ENCODE measurements around the gene TIGD6.

Gene TIGD6

GRCh38 chr5:150021491-150022157 is 21.2 kb upstream of the TIGD6 start:
- no peaks in the 10 kb centered on the region for H3K27me3 ChIP-seq (ENCODE audit: control insufficient read depth in 5 of 5, insufficient read depth in 4 of 5, low read length in 5 of 5)
- H3K4me3 ChIP-seq (ENCODE audit: low read depth in 1 of 5, low read length in 5 of 5) = peak overlapping the region in 2 of 5 donors; percentile 8 to 23
- H3K9ac ChIP-seq (ENCODE audit: low read length in 5 of 5) = peak overlapping the region in 1 of 5 donors; percentile 15
- peaks cover 0 to 43% (median 0%) of the 10 kb centered on the region in 5 donors for H3K4me1 ChIP-seq (ENCODE audit: control insufficient read depth in 5 of 5, insufficient read depth in 5 of 5, low read length in 5 of 5)
- peak overlapping the region; percentile 74 for H3K27ac ChIP-seq (ENCODE audit: low read depth, low read length)
- peaks cover 0 to under 1% (median 0%) of the 10 kb centered on the region in 5 donors for H3K9me3 ChIP-seq (ENCODE audit: control insufficient read depth in 5 of 5, low read length in 5 of 5)
- peaks cover 55 to 88% (median 73%) of the 10 kb centered on the region in 5 donors for H3K36me3 ChIP-seq (ENCODE audit: control insufficient read depth in 5 of 5, insufficient read depth in 5 of 5, low read length in 5 of 5)

- Histone ChIP-seq H3K9me3 (ENCODE audit: control insufficient read depth in 5 of 5, low read length in 5 of 5) (peaks cover 0 to 11% (median 0%) of the 10 kb centered on the region in 5 donors), H3K36me3 (ENCODE audit: control insufficient read depth in 5 of 5, insufficient read depth in 5 of 5, low read length in 5 of 5) (peaks cover 56 to 88% (median 76%) of the 10 kb centered on the region in 5 donors)
Observed at GRCh38 chr5:150020249-150020648, 19.8 kb upstream of the TIGD6 start.

GRCh38 chr5:150017226-150018005 is 17.0 kb upstream of the TIGD6 start:
- no peak overlapping the region for H3K27ac ChIP-seq (ENCODE audit: low read depth, low read length)
- peaks cover 0 to 15% (median 0%) of the 10 kb centered on the region in 5 donors for H3K9me3 ChIP-seq (ENCODE audit: control insufficient read depth in 5 of 5, low read length in 5 of 5)
- H3K4me3 ChIP-seq (ENCODE audit: low read depth in 1 of 5, low read length in 5 of 5) = no peak overlapping the region
- H3K9ac ChIP-seq (ENCODE audit: low read length in 5 of 5) = no peak overlapping the region
- H3K36me3 ChIP-seq (ENCODE audit: control insufficient read depth in 5 of 5, insufficient read depth in 5 of 5, low read length in 5 of 5) = peaks cover 69 to 93% (median 79%) of the 10 kb centered on the region in 5 donors
- no peaks in the 10 kb centered on the region for H3K27me3 ChIP-seq (ENCODE audit: control insufficient read depth in 5 of 5, insufficient read depth in 4 of 5, low read length in 5 of 5)
- H3K4me1 ChIP-seq (ENCODE audit: control insufficient read depth in 5 of 5, insufficient read depth in 5 of 5, low read length in 5 of 5) = peaks cover 0 to 13% (median 0%) of the 10 kb centered on the region in 5 donors

More at GRCh38 chr5:150020249-150020648, 19.8 kb upstream of the TIGD6 start:
- Histone ChIP-seq H3K9ac (ENCODE audit: low read length in 5 of 5) (no peak overlapping the region), H3K4me3 (ENCODE audit: low read depth in 1 of 5, low read length in 5 of 5) (no peak overlapping the region), H3K27ac (ENCODE audit: low read depth, low read length) (no peak overlapping the region), H3K4me1 (ENCODE audit: control insufficient read depth in 5 of 5, insufficient read depth in 5 of 5, low read length in 5 of 5) (peaks cover 0 to 42% (median 0%) of the 10 kb centered on the region in 5 donors), H3K27me3 (ENCODE audit: control insufficient read depth in 5 of 5, insufficient read depth in 4 of 5, low read length in 5 of 5) (no peaks in the 10 kb centered on the region)

GRCh38 chr5:150016537-150016936 is 16.1 kb upstream of the TIGD6 start:
- no peaks in the 10 kb centered on the region for H3K27me3 ChIP-seq (ENCODE audit: control insufficient read depth in 5 of 5, insufficient read depth in 4 of 5, low read length in 5 of 5)
- peaks cover 0 to 11% (median 0%) of the 10 kb centered on the region in 5 donors for H3K4me1 ChIP-seq (ENCODE audit: control insufficient read depth in 5 of 5, insufficient read depth in 5 of 5, low read length in 5 of 5)
- no peak overlapping the region for H3K9ac ChIP-seq (ENCODE audit: low read length in 5 of 5)
- peaks cover 0 to 15% (median 0%) of the 10 kb centered on the region in 5 donors for H3K9me3 ChIP-seq (ENCODE audit: control insufficient read depth in 5 of 5, low read length in 5 of 5)
- no peak overlapping the region for H3K4me3 ChIP-seq (ENCODE audit: low read depth in 1 of 5, low read length in 5 of 5)
- H3K36me3 ChIP-seq (ENCODE audit: control insufficient read depth in 5 of 5, insufficient read depth in 5 of 5, low read length in 5 of 5) = peaks cover 72 to 90% (median 81%) of the 10 kb centered on the region in 5 donors
- no peak overlapping the region for H3K27ac ChIP-seq (ENCODE audit: low read depth, low read length)

- peaks cover 0 to 3% (median 0%) of the 10 kb centered on the region in 5 donors for H3K4me1 ChIP-seq (ENCODE audit: control insufficient read depth in 5 of 5, insufficient read depth in 5 of 5, low read length in 5 of 5)
- no peaks in the 10 kb centered on the region for H3K27me3 ChIP-seq (ENCODE audit: control insufficient read depth in 5 of 5, insufficient read depth in 4 of 5, low read length in 5 of 5)
- peaks cover 76 to 89% (median 81%) of the 10 kb centered on the region in 5 donors for H3K36me3 ChIP-seq (ENCODE audit: control insufficient read depth in 5 of 5, insufficient read depth in 5 of 5, low read length in 5 of 5)
- no peak overlapping the region for H3K9ac ChIP-seq (ENCODE audit: low read length in 5 of 5)
- H3K4me3 ChIP-seq (ENCODE audit: low read depth in 1 of 5, low read length in 5 of 5) = no peak overlapping the region
- peaks cover 0 to 15% (median 0%) of the 10 kb centered on the region in 5 donors for H3K9me3 ChIP-seq (ENCODE audit: control insufficient read depth in 5 of 5, low read length in 5 of 5)
- H3K27ac ChIP-seq (ENCODE audit: low read depth, low read length) = no peak overlapping the region
Observed at GRCh38 chr5:150015415-150015814, 15.0 kb upstream of the TIGD6 start.

GRCh38 chr5:150014456-150014855 is 14.0 kb upstream of the TIGD6 start:
- Histone ChIP-seq H3K4me3 (ENCODE audit: low read depth in 1 of 5, low read length in 5 of 5) (no peak overlapping the region), H3K9me3 (ENCODE audit: control insufficient read depth in 5 of 5, low read length in 5 of 5) (peaks cover 0 to 15% (median 0%) of the 10 kb centered on the region in 5 donors), H3K27ac (ENCODE audit: low read depth, low read length) (no peak overlapping the region), H3K27me3 (ENCODE audit: control insufficient read depth in 5 of 5, insufficient read depth in 4 of 5, low read length in 5 of 5) (no peaks in the 10 kb centered on the region), H3K36me3 (ENCODE audit: control insufficient read depth in 5 of 5, insufficient read depth in 5 of 5, low read length in 5 of 5) (peaks cover 74 to 89% (median 81%) of the 10 kb centered on the region in 5 donors), H3K4me1 (ENCODE audit: control insufficient read depth in 5 of 5, insufficient read depth in 5 of 5, low read length in 5 of 5) (no peaks in the 10 kb centered on the region), H3K9ac (ENCODE audit: low read length in 5 of 5) (no peak overlapping the region)

- Histone ChIP-seq H3K4me1 (ENCODE audit: control insufficient read depth in 5 of 5, insufficient read depth in 5 of 5, low read length in 5 of 5) (no peaks in the 10 kb centered on the region), H3K27me3 (ENCODE audit: control insufficient read depth in 5 of 5, insufficient read depth in 4 of 5, low read length in 5 of 5) (no peaks in the 10 kb centered on the region), H3K9ac (ENCODE audit: low read length in 5 of 5) (no peak overlapping the region), H3K4me3 (ENCODE audit: low read depth in 1 of 5, low read length in 5 of 5) (no peak overlapping the region), H3K9me3 (ENCODE audit: control insufficient read depth in 5 of 5, low read length in 5 of 5) (peaks cover 0 to 15% (median 0%) of the 10 kb centered on the region in 5 donors), H3K27ac (ENCODE audit: low read depth, low read length) (no peak overlapping the region), H3K36me3 (ENCODE audit: control insufficient read depth in 5 of 5, insufficient read depth in 5 of 5, low read length in 5 of 5) (peaks cover 75 to 86% (median 78%) of the 10 kb centered on the region in 5 donors)
Observed at GRCh38 chr5:150013931-150014330, 13.5 kb upstream of the TIGD6 start.

GRCh38 chr5:150009671-150010387 is 9.4 kb upstream of the TIGD6 start:
- Histone ChIP-seq H3K9ac (ENCODE audit: low read length in 5 of 5) (no peak overlapping the region), H3K4me1 (ENCODE audit: control insufficient read depth in 5 of 5, insufficient read depth in 5 of 5, low read length in 5 of 5) (no peaks in the 10 kb centered on the region), H3K36me3 (ENCODE audit: control insufficient read depth in 5 of 5, insufficient read depth in 5 of 5, low read length in 5 of 5) (peaks cover 62 to 85% (median 79%) of the 10 kb centered on the region in 5 donors), H3K27ac (ENCODE audit: low read depth, low read length) (no peak overlapping the region), H3K9me3 (ENCODE audit: control insufficient read depth in 5 of 5, low read length in 5 of 5) (no peaks in the 10 kb centered on the region), H3K4me3 (ENCODE audit: low read depth in 1 of 5, low read length in 5 of 5) (no peak overlapping the region), H3K27me3 (ENCODE audit: control insufficient read depth in 5 of 5, insufficient read depth in 4 of 5, low read length in 5 of 5) (no peaks in the 10 kb centered on the region)

GRCh38 chr5:150007050-150007449 is 6.6 kb upstream of the TIGD6 start:
- Histone ChIP-seq H3K4me3 (ENCODE audit: low read depth in 1 of 5, low read length in 5 of 5) (no peak overlapping the region), H3K36me3 (ENCODE audit: control insufficient read depth in 5 of 5, insufficient read depth in 5 of 5, low read length in 5 of 5) (peaks cover 37 to 61% (median 55%) of the 10 kb centered on the region in 5 donors), H3K27me3 (ENCODE audit: control insufficient read depth in 5 of 5, insufficient read depth in 4 of 5, low read length in 5 of 5) (no peaks in the 10 kb centered on the region), H3K27ac (ENCODE audit: low read depth, low read length) (no peak overlapping the region), H3K9ac (ENCODE audit: low read length in 5 of 5) (peak overlapping the region in 1 of 5 donors; percentile 57), H3K9me3 (ENCODE audit: control insufficient read depth in 5 of 5, low read length in 5 of 5) (no peaks in the 10 kb centered on the region), H3K4me1 (ENCODE audit: control insufficient read depth in 5 of 5, insufficient read depth in 5 of 5, low read length in 5 of 5) (peaks cover 3 to 12% (median 11%) of the 10 kb centered on the region in 5 donors)
